Muscle of leg (tissue), 11 donors: ENCODE data around the gene PLEKHH1. TPM values are rescaled to one million over a fixed set of nuclear protein-coding genes. Genes with fewer than 3 reads are reported as not detected.
A peak's percentile ranks its signal among the peaks of the same experiment; 100 is the strongest.

Experiments
- DNase-seq: peaks from one replicate; pipeline ENCODE4 v3.0.0; 2013
- H3K27ac ChIP-seq: one replicate; pipeline ENCODE4 v1.5.1; 2013; ENCODE audit warnings: mild to moderate bottlenecking, low read length, control low read depth
- H3K27me3 ChIP-seq: one replicate; pipeline ENCODE4 v1.6.1; 2013; ENCODE audit warnings: low read length; ENCODE audit not compliant: control insufficient read depth, insufficient read depth
- H3K36me3 ChIP-seq: one replicate; pipeline ENCODE4 v1.6.1; 2013; ENCODE audit warnings: low read length; ENCODE audit not compliant: control insufficient read depth, insufficient read depth
- H3K4me1 ChIP-seq: one replicate; pipeline ENCODE4 v1.6.1; 2013; ENCODE audit warnings: low read length; ENCODE audit not compliant: control insufficient read depth, insufficient read depth
- H3K4me3 ChIP-seq: one replicate; pipeline ENCODE4 v1.5.1; 2013; ENCODE audit warnings: low read length, control low read depth
- H3K9me3 ChIP-seq: replicated peaks from 2 replicates; pipeline ENCODE4 v1.6.1; 2013; ENCODE audit warnings: low read depth, low read length; ENCODE audit not compliant: control insufficient read depth
- WGBS: methylation state at CpG from one replicate; pipeline ENCODE4 v1.1.5; 2013; ENCODE audit warnings: missing lambda C conversion rate; ENCODE audit not compliant: insufficient coverage; 5-methylcytosine and 5-hydroxymethylcytosine counted together
- polyA plus RNA-seq, 8 donors: library from polyadenylated mRNA; unstranded; fragments of 120-200 nt; gene quantifications; one replicate each; pipeline versions ENCODE4 v1.2.1 to v1.2.3, GENCODE V29; 2013; ENCODE audit warnings: inconsistent platforms in 1 of 8, low replicate concordance in 1 of 8; ENCODE audit not compliant: insufficient read length in 8 of 8, insufficient read depth in 1 of 8
- total RNA-seq: library from RNA; stranded (reverse); fragments of 120-200 nt; gene quantifications from one replicate; pipeline ENCODE4 v1.2.4, GENCODE V29; 2013

The PLEKHH1 gene
- total and polyA plus RNA-seq, 9 donors: 0.58 to 3.5 (median 1.3) TPM

DNA sequence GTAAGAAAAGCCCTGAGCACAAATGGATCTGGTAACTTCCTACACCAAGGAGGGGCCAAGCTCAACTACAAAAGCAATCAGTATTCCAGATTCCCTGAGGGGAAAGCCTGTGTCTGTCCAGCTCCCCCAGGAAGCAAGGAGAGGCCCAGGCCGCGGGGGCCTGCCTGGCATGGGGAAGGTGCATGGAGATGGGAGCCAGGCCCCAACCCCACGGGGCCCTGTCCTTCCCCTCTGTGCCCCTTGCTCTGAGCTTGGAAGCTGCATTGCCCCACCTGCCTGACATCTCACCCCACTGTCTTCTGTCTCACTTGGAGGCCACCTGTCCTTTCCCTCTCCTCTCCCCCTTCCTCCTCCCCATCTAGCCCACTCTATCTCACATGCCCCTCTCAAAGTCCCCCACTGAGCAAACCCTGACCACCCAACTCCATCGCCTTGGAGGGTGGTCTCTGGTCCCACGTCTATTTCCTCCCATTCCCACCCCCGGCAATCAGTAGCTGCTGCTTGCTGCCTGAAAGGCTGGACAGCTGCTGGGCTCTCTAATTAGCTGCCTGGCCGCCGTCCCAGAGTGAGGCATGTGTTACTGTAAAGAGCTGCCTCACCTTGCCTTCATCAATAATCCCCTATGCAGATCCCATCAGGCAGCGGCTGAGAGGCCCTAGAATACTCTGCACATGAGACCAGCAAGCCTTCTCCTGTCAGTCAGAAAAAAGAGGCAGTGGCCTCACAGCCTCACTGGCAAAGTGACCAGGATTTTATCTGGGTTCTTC is 41.2 kb upstream of the PLEKHH1 start:
- Histone ChIP-seq H3K27ac (no peak overlapping the region), H3K36me3 (no peaks in the 10 kb centered on the region), H3K9me3 (peaks cover 8% of the 10 kb centered on the region), H3K4me1 (peaks cover 9% of the 10 kb centered on the region), H3K27me3 (no peaks in the 10 kb centered on the region), H3K4me3 (no peak overlapping the region)
- 42% methylated on average over 8 of the region's 9 CpGs for whole genome bisulfite sequencing
- peak; percentile 60 for DNase-seq

DNA sequence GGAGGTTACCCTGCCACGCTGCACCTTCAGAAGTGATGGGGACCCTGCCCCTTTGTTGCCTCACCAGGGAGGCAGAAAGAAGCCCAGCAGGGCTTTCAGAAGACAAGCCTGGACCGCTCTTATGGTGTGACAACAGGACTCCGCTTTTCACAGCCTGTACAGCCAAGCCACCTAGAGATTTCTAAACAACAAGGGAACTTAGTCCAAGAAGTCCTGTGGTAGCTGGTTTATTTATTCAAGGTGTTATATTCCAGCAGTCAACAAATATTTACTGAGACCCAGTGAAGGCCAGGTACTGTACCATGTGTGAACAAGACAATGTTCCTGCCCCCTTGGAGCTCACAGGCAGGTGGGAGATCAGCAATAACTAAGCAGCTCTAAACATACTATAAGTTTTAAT is 40.6 kb upstream of the PLEKHH1 start:
- Histone ChIP-seq H3K4me3 (no peak overlapping the region), H3K27ac (no peak overlapping the region), H3K4me1 (peaks cover 5% of the 10 kb centered on the region), H3K9me3 (peaks cover 8% of the 10 kb centered on the region), H3K27me3 (no peaks in the 10 kb centered on the region), H3K36me3 (no peaks in the 10 kb centered on the region)
- 100% methylated on average over 2 of the region's 3 CpGs for WGBS
- DNase-seq: no peak

GRCh38 chr14:67493092-67493717 is 39.9 kb upstream of the PLEKHH1 start:
- Histone ChIP-seq H3K27ac (no peak overlapping the region), H3K9me3 (peaks cover 8% of the 10 kb centered on the region), H3K4me3 (no peak overlapping the region), H3K4me1 (peaks cover 5% of the 10 kb centered on the region), H3K36me3 (no peaks in the 10 kb centered on the region), H3K27me3 (no peaks in the 10 kb centered on the region)
- DNase-seq: no peak
- 100% methylated on average over 6 of the region's 8 CpGs for WGBS

DNA sequence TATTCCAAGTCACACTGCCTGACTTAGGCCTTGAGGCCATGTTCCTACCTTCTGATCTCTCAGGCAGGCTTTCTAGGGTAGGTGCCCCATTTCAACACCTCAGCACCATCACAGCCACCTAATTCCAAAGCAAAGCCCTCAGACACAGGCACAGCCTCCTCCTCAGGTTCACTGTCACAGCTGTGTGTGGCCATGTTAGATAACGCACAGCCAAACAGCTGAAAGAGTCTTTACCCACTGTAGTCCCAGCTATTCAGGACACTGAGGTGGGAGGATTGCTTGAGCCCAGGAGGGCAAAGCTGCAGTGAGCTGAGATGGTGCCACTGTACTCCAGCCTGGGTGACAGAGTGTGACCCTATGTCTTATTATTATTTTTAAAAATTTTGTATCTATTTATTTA is 37.3 kb upstream of the PLEKHH1 start:
- H3K4me1 ChIP-seq: peaks cover 2% of the 10 kb centered on the region
- no peak overlapping the region for H3K27ac ChIP-seq
- no peak overlapping the region for H3K4me3 ChIP-seq
- H3K36me3 ChIP-seq: no peaks in the 10 kb centered on the region
- no CpG with 5 or more reads among the region's 1 CpG for whole genome bisulfite sequencing
- H3K27me3 ChIP-seq: peaks cover 2% of the 10 kb centered on the region
- peaks cover 8% of the 10 kb centered on the region for H3K9me3 ChIP-seq
- no peak for DNase-seq

DNA sequence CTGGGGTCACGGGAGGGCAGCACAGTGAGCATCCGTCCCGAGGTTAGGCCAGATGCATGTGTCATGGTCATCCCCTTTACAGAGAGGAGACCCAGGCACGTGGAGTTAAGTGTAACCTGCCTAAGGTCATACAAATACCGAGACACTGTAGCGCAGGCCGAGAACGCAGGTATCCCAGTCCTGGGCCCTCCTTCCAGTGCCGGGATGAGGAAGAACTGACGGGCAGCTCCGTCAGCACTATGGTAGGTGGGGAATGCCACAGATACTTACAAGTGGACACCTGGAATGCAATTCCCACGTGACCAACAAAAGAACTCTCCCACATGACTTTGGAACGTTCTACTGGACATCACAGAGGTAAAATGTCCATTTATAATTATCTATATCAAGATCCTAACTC is 35.9 kb upstream of the PLEKHH1 start:
- H3K36me3 ChIP-seq: no peaks in the 10 kb centered on the region
- WGBS: 85% methylated on average over 4 of the region's 13 CpGs
- no peak for DNase-seq

GRCh38 chr14:67497716-67498115 is 35.4 kb upstream of the PLEKHH1 start:
- peaks cover 1% of the 10 kb centered on the region for H3K4me1 ChIP-seq
- H3K9me3 ChIP-seq: peaks cover 8% of the 10 kb centered on the region
- H3K27me3 ChIP-seq: peaks cover 2% of the 10 kb centered on the region
- H3K27ac ChIP-seq: no peak overlapping the region
- H3K4me3 ChIP-seq: no peak overlapping the region
- 75% methylated on average over 2 of the region's 4 CpGs for WGBS
- DNase-seq: no peak
- no peaks in the 10 kb centered on the region for H3K36me3 ChIP-seq

More for the DNA sequence above, 35.9 kb upstream of the PLEKHH1 start:
- H3K27ac ChIP-seq: no peak overlapping the region
- peaks cover 8% of the 10 kb centered on the region for H3K9me3 ChIP-seq
- peaks cover 2% of the 10 kb centered on the region for H3K27me3 ChIP-seq
- peaks cover 2% of the 10 kb centered on the region for H3K4me1 ChIP-seq
- no peak overlapping the region for H3K4me3 ChIP-seq

- DNase-seq: no peak
- Histone ChIP-seq H3K27ac (no peak overlapping the region), H3K36me3 (no peaks in the 10 kb centered on the region), H3K4me3 (no peak overlapping the region), H3K4me1 (no peaks in the 10 kb centered on the region), H3K9me3 (no peaks in the 10 kb centered on the region), H3K27me3 (peaks cover 8% of the 10 kb centered on the region)
- WGBS: no CpG with 5 or more reads among the region's 3 CpGs
These were observed 32.1 kb upstream of the PLEKHH1 start for GRCh38 chr14:67500981-67501380.

DNA sequence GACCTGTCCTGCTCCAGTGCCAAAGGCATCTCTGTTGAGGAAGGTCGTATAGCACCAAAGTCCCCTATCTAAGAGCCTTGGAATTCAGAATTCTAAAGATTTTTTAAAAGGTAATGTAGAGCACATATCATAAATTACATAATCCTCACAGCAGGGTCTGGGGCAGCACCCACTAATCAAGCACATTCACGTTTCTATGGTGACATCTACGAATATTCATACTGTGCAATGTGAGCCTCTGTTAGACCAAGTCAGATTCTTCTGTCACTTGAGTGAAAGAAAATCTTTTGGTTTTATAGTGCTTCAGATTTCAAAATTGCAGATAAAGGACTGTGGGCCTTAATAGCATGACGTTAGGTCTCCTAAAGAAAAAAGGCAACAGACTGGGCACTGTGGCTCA is 31.4 kb upstream of the PLEKHH1 start:
- Histone ChIP-seq H3K4me1 (no peaks in the 10 kb centered on the region), H3K27me3 (peaks cover 8% of the 10 kb centered on the region), H3K4me3 (no peak overlapping the region), H3K27ac (no peak overlapping the region), H3K9me3 (no peaks in the 10 kb centered on the region), H3K36me3 (no peaks in the 10 kb centered on the region)
- WGBS: no CpG with 5 or more reads among the region's 4 CpGs
- no peak for DNase-seq

- H3K27me3 ChIP-seq: peaks cover 8% of the 10 kb centered on the region
- no peaks in the 10 kb centered on the region for H3K4me1 ChIP-seq
- H3K4me3 ChIP-seq: no peak overlapping the region
- no peaks in the 10 kb centered on the region for H3K36me3 ChIP-seq
- no peak overlapping the region for H3K27ac ChIP-seq
- DNase-seq: no peak
- H3K9me3 ChIP-seq: no peaks in the 10 kb centered on the region
- 50% methylated on average over 4 of the region's 6 CpGs for WGBS
These were observed 30.2 kb upstream of the PLEKHH1 start for GRCh38 chr14:67502867-67503266.

DNA sequence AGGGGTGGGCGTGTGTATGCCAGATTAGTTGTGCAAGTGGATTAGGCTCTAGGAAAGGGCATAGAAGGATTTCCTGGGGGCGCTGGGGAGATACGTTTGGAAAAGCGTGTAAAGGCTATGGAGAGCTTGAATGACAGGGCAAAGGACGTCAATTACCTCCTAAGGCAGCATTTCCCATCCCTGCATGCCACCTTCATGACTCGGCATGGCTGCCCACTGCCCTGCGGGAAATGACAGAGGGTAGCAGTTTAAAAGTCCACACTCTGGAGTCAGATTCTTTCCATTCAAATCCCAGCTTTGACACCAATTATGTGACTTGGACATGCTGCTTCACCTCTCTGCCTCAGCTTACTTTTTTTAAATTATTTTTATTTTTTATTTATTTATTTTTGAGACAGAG is 29.8 kb upstream of the PLEKHH1 start:
- Histone ChIP-seq H3K9me3 (no peaks in the 10 kb centered on the region), H3K4me1 (no peaks in the 10 kb centered on the region), H3K27me3 (peaks cover 8% of the 10 kb centered on the region), H3K4me3 (no peak overlapping the region), H3K27ac (no peak overlapping the region), H3K36me3 (no peaks in the 10 kb centered on the region)
- DNase-seq: no peak
- 69% methylated on average over 6 of the region's 7 CpGs for WGBS
